Measurements from ENCODE around the gene RAI14.
A peak's percentile ranks its signal among the peaks of the same experiment; 100 is the strongest.

RAI14 gene

GRCh38 chr5:34652914-34653313 is 3.2 kb upstream of the RAI14 start:
- Histone ChIP-seq H3K4me1 (ENCODE audit: low read length) (0 out of 2 replicates have a peak, but pooled peaks cover 5% of the 10 kb centered on the region), H3K9me3 (replicated peaks; ENCODE audit: insufficient read depth, low read length) (no peaks in the 10 kb centered on the region), H2AFZ (ENCODE audit: low read length) (no peak overlapping the region), H3K9me2 (replicated peaks; ENCODE audit: insufficient read depth, low read length) (no peaks in the 10 kb centered on the region), H4K20me1 (ENCODE audit: insufficient read depth, low read length) (no peaks in the 10 kb centered on the region), H3K4me2 (ENCODE audit: low read depth, low read length) (no peak overlapping the region), H3K4me3 (ENCODE audit: low read length) (no peak overlapping the region), H3F3A (ENCODE audit: insufficient read depth, low read length) (peaks cover 14% of the 10 kb centered on the region), H3K27me3 (replicated peaks; ENCODE audit: insufficient read depth, low read length) (no peaks in the 10 kb centered on the region), H3K79me2 (ENCODE audit: low read length) (peaks cover 11% of the 10 kb centered on the region; the same call in 1 of the 2 replicates), H3K27ac (ENCODE audit: low read length) (no peak overlapping the region), H3K9ac (ENCODE audit: low read length) (no peak overlapping the region), H3K36me3 (replicated peaks; ENCODE audit: insufficient read depth, low read length) (no peaks in the 10 kb centered on the region)
- DNase-seq, result no peak
- TF ChIP-seq EZH2phosphoT487 (IDR thresholded peaks at IDR 0.05; ENCODE audit: low read length), result no peak
- no peak for TF ChIP-seq EZH2 (optimal IDR thresholded peaks at IDR 0.05; ENCODE audit: low read depth, low read length)
- TF ChIP-seq, protein P1, sequence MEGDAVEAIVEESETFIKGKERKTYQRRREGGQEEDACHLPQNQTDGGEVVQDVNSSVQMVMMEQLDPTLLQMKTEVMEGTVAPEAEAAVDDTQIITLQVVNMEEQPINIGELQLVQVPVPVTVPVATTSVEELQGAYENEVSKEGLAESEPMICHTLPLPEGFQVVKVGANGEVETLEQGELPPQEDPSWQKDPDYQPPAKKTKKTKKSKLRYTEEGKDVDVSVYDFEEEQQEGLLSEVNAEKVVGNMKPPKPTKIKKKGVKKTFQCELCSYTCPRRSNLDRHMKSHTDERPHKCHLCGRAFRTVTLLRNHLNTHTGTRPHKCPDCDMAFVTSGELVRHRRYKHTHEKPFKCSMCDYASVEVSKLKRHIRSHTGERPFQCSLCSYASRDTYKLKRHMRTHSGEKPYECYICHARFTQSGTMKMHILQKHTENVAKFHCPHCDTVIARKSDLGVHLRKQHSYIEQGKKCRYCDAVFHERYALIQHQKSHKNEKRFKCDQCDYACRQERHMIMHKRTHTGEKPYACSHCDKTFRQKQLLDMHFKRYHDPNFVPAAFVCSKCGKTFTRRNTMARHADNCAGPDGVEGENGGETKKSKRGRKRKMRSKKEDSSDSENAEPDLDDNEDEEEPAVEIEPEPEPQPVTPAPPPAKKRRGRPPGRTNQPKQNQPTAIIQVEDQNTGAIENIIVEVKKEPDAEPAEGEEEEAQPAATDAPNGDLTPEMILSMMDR (IDR thresholded peaks at IDR 0.05; ENCODE audit: low read length), result no peak

DNA sequence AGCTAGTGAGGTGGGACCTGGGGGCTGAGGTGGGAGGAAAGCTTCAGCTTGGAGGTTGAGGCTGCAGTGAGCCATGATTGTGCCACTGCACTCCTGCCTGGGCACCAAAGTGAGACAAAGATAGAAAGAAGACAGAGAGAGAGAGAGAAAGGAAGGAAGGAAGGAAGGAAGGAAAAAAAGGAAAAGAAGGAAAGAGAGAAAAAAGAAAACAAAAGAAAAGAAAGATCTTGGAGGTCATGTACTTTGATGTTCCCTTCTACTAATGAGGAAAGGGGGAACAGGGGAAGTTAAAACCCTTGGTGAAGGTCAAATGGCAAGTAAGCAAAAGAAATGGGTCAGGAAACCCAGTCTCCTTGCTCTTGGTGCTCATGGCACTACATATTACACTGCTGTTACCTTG is 2.4 kb upstream of the RAI14 start:
- H3K4me2 ChIP-seq (ENCODE audit: low read depth, low read length), result no peak overlapping the region
- H3K9me3 ChIP-seq (replicated peaks; ENCODE audit: insufficient read depth, low read length), result no peaks in the 10 kb centered on the region
- no peaks in the 10 kb centered on the region for H3K27me3 ChIP-seq (replicated peaks; ENCODE audit: insufficient read depth, low read length)
- H4K20me1 ChIP-seq (ENCODE audit: insufficient read depth, low read length), result no peaks in the 10 kb centered on the region
- DNase-seq, result no peak
- peaks cover 13% of the 10 kb centered on the region; the same call in 1 of the 2 replicates for H3K79me2 ChIP-seq (ENCODE audit: low read length)
- no peaks in the 10 kb centered on the region for H3K36me3 ChIP-seq (replicated peaks; ENCODE audit: insufficient read depth, low read length)
- H3K9me2 ChIP-seq (replicated peaks; ENCODE audit: insufficient read depth, low read length), result no peaks in the 10 kb centered on the region
- H3K4me3 ChIP-seq (ENCODE audit: low read length), result no peak overlapping the region
- no peak overlapping the region for H3K9ac ChIP-seq (ENCODE audit: low read length)
- peaks cover 14% of the 10 kb centered on the region for H3F3A ChIP-seq (ENCODE audit: insufficient read depth, low read length)
- no peak overlapping the region for H3K27ac ChIP-seq (ENCODE audit: low read length)
- H2AFZ ChIP-seq (ENCODE audit: low read length), result no peak overlapping the region
- TF ChIP-seq, protein P1 (IDR thresholded peaks at IDR 0.05; ENCODE audit: low read length), result no peak
- TF ChIP-seq EZH2 (optimal IDR thresholded peaks at IDR 0.05; ENCODE audit: low read depth, low read length) (no peak), EZH2phosphoT487 (IDR thresholded peaks at IDR 0.05; ENCODE audit: low read length) (no peak)
- 0 out of 2 replicates have a peak, but pooled peaks cover 5% of the 10 kb centered on the region for H3K4me1 ChIP-seq (ENCODE audit: low read length)

DNA sequence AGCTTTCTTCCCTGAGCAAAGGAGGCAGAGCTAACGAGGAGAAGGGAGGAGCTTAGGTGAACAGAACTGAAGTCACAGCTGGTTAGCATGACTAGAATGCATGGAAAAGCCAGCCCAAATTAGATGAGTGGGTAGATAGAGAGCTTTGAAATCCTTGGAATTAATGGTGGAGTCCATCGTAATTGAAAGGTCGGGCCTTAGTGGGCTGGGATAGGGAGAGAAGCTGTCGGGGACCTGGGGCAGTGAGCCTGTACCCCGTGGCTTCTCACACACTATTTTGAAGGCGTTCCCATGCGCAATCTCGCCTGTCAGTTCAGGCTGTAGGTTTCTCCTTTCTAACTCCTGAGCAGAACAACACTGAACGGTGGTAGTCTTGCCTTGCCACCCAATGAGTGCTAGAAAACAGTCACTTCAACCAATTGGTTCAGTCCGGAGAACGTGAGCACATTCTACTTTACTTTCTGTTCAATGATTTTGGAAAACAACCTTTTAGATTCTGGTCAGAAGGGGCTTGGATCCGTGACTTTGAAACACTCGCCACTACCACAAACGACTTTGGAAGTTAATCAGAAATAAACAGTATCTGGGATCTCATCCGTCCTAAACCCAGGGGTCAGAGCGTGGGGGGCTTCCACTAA is 655 bp upstream of the RAI14 start:
- TF ChIP-seq EZH2 (optimal IDR thresholded peaks at IDR 0.05; ENCODE audit: low read depth, low read length), result no peak
- H2AFZ ChIP-seq (ENCODE audit: low read length), result peak overlapping the region; percentile 98
- H3K79me2 ChIP-seq (ENCODE audit: low read length), result peaks cover 13% of the 10 kb centered on the region; the same call in 1 of the 2 replicates
- no peaks in the 10 kb centered on the region for H4K20me1 ChIP-seq (ENCODE audit: insufficient read depth, low read length)
- DNase-seq, result peak; percentile 75
- H3K27ac ChIP-seq (ENCODE audit: low read length), result peak overlapping the region; percentile 76
- peak overlapping the region; percentile 62 for H3K4me2 ChIP-seq (ENCODE audit: low read depth, low read length)
- H3K9me2 ChIP-seq (replicated peaks; ENCODE audit: insufficient read depth, low read length), result no peaks in the 10 kb centered on the region
- peak overlapping the region; percentile 80 for H3K4me3 ChIP-seq (ENCODE audit: low read length)
- no peaks in the 10 kb centered on the region for H3K9me3 ChIP-seq (replicated peaks; ENCODE audit: insufficient read depth, low read length)
- peak overlapping the region; percentile 74 for H3K9ac ChIP-seq (ENCODE audit: low read length)
- H3F3A ChIP-seq (ENCODE audit: insufficient read depth, low read length), result peaks cover 14% of the 10 kb centered on the region
- H3K27me3 ChIP-seq (replicated peaks; ENCODE audit: insufficient read depth, low read length), result no peaks in the 10 kb centered on the region
- H3K4me1 ChIP-seq (ENCODE audit: low read length), result 0 out of 2 replicates have a peak, but pooled peaks cover 5% of the 10 kb centered on the region
- no peaks in the 10 kb centered on the region for H3K36me3 ChIP-seq (replicated peaks; ENCODE audit: insufficient read depth, low read length)

Data from MM.1S (cell line).